HL-60 (cell line): ENCODE data around the gene ERP27.
A peak's percentile ranks its signal among the peaks of the same experiment; 100 is the strongest.

ENCODE experiments used
- DNase-seq, 2 experiments: peaks; one replicate each; pipeline ENCODE4 v3.0.0-alpha.2; 2010 to 2020; ENCODE audit warnings: low read depth in 1 of 2, low spot score in 1 of 2
- H3K27ac ChIP-seq: fragments of 250-450 bp; sonication (Bioruptor Pico); replicated peaks from 2 replicates; pipeline ENCODE4 v1.5.1; 2020; ENCODE audit warnings: mild to moderate bottlenecking, moderate library complexity
- H3K27me3 ChIP-seq: fragments of 250-450 bp; sonication (Bioruptor Pico); 2 replicates; pipeline ENCODE4 v1.5.1; 2021; ENCODE audit warnings: mild to moderate bottlenecking, moderate library complexity; ENCODE audit not compliant: insufficient read depth, poor library complexity, severe bottlenecking
- H3K4me3 ChIP-seq: replicated peaks from 2 replicates; pipeline ENCODE4 v1.5.1; 2011; ENCODE audit warnings: mild to moderate bottlenecking, control low read depth, low read length; ENCODE audit not compliant: insufficient read depth
- CTCF ChIP-seq: IDR thresholded peaks from one replicate; pipeline ENCODE4 v1.5.1; 2011; ENCODE audit warnings: low read length, control low read depth, inconsistent platforms; ENCODE audit not compliant: insufficient read depth
- GABPA ChIP-seq: IDR thresholded peaks from 2 replicates; pipeline ENCODE4 v1.6.1; 2012; ENCODE audit warnings: low read depth
- POLR2AphosphoS5 ChIP-seq: IDR thresholded peaks from 2 replicates; pipeline ENCODE4 v1.6.1; 2012; ENCODE audit warnings: low read depth
- REST ChIP-seq: IDR thresholded peaks from 2 replicates; pipeline ENCODE4 v1.6.1; 2012; ENCODE audit warnings: low read depth; ENCODE audit not compliant: insufficient replicate concordance
- SPI1 ChIP-seq: IDR thresholded peaks from 2 replicates; pipeline ENCODE4 v1.6.1; 2012; ENCODE audit warnings: low read depth, mild to moderate bottlenecking, borderline replicate concordance

The ERP27 gene

GRCh38 chr12:14954269-14954668 is 15.9 kb upstream of the ERP27 start:
- TF ChIP-seq POLR2AphosphoS5 (peak; percentile 52; the same call in 1 of the 2 replicates), CTCF (no peak)
- no peaks in the 10 kb centered on the region for H3K27me3 ChIP-seq
- peak overlapping the region; percentile 91 for H3K27ac ChIP-seq
- DNase-seq = peak in 1 of 2 experiments; percentile 70
- H3K4me3 ChIP-seq = peak overlapping the region; percentile 14

- H3K27ac ChIP-seq = peak overlapping the region; percentile 91
- DNase-seq = no peak
- no peaks in the 10 kb centered on the region for H3K27me3 ChIP-seq
- peak overlapping the region; percentile 14; the same call in 1 of the 2 replicates for H3K4me3 ChIP-seq
- no peak for TF ChIP-seq REST
- no peak for TF ChIP-seq SPI1
- TF ChIP-seq POLR2AphosphoS5 = no peak
- no peak for TF ChIP-seq GABPA
- no peak for TF ChIP-seq CTCF
Observed at GRCh38 chr12:14953752-14954151, 15.4 kb upstream of the ERP27 start.

GRCh38 chr12:14952299-14952921 is 14.1 kb upstream of the ERP27 start:
- Histone ChIP-seq H3K27me3 (no peaks in the 10 kb centered on the region), H3K4me3 (no peak overlapping the region), H3K27ac (peak overlapping the region; percentile 91)
- no peak for TF ChIP-seq CTCF
- TF ChIP-seq SPI1 = peak; percentile 28; the same call in 1 of the 2 replicates
- no peak for TF ChIP-seq REST
- TF ChIP-seq GABPA = no peak
- peak in 1 of 2 experiments; percentile 77 for DNase-seq

GRCh38 chr12:14951851-14952250 is 13.5 kb upstream of the ERP27 start:
- no peak for TF ChIP-seq GABPA
- no peak for TF ChIP-seq REST
- no peak for TF ChIP-seq POLR2AphosphoS5
- no peak for TF ChIP-seq CTCF
- TF ChIP-seq SPI1 = no peak
- Histone ChIP-seq H3K27me3 (no peaks in the 10 kb centered on the region), H3K27ac (peak overlapping the region; percentile 91), H3K4me3 (no peak overlapping the region)
- DNase-seq = no peak
